H1 (cell line): ENCODE data around the gene SUSD5. TPM values are rescaled to one million over a fixed set of nuclear protein-coding genes. Genes with fewer than 3 reads are reported as not detected.

Experiments
- CTCF ChIA-PET: fragments of 300-600 bp; sonication (Branson Sonifier 250); formaldehyde crosslinking; loops from one replicate; lab custom pipeline; 2021; ENCODE audit not compliant: partially characterized antibody; lab: Charles Lee
- POLR2A ChIA-PET: fragments of 300-600 bp; sonication (Branson Sonifier 250); formaldehyde crosslinking; loops from one replicate; lab custom pipeline; 2021; ENCODE audit warnings: inconsistent platforms; ENCODE audit not compliant: partially characterized antibody; lab: Charles Lee
- DNase-seq, 2 experiments: peaks; one replicate each; pipeline versions ENCODE4 v3.0.0 to v3.0.0-alpha.2; 2010 to 2022; ENCODE audit warnings: low spot score in 2 of 2, low read depth in 1 of 2, mixed read lengths in 1 of 2
- FAIRE-seq: peaks from 2 replicates; lab custom pipeline; 2011; peaks lifted over from hg19 to GRCh38; lab: Jason Lieb, UNC
- H2AFZ ChIP-seq: 2 replicates; pipeline ENCODE4 v1.8.1; 2012; ENCODE audit warnings: low read length, inconsistent platforms
- H2AK5ac ChIP-seq: 2 replicates; pipeline ENCODE4 v1.6.1; 2013; ENCODE audit warnings: low read depth, low read length
- H2BK120ac ChIP-seq: replicated peaks from 2 replicates; pipeline ENCODE3; 2013; ENCODE audit warnings: low read depth, low read length, inconsistent platforms
- H2BK12ac ChIP-seq: 2 replicates; pipeline ENCODE4 v1.6.1; 2013; ENCODE audit warnings: low read depth, low read length
- H2BK15ac ChIP-seq: 2 replicates; pipeline ENCODE4 v1.6.1; 2013; ENCODE audit warnings: low read length
- H2BK20ac ChIP-seq: 2 replicates; pipeline ENCODE4 v1.6.1; 2013; ENCODE audit warnings: low read length
- H2BK5ac ChIP-seq: 2 replicates; pipeline ENCODE4 v1.6.1; 2013; ENCODE audit warnings: low read depth, low read length
- H3K14ac ChIP-seq: 2 replicates; pipeline ENCODE4 v1.6.1; 2013; ENCODE audit warnings: inconsistent platforms; ENCODE audit not compliant: insufficient read length
- H3K18ac ChIP-seq: 2 replicates; pipeline ENCODE4 v1.6.1; 2013; ENCODE audit warnings: low read length; ENCODE audit errors: extremely low read depth
- H3K23ac ChIP-seq: 2 replicates; pipeline ENCODE4 v1.6.1; 2013; ENCODE audit warnings: inconsistent platforms; ENCODE audit not compliant: insufficient read length
- H3K23me2 ChIP-seq: 2 replicates; pipeline ENCODE4 v1.6.1; 2013; ENCODE audit warnings: low read depth, low read length
- H3K27ac ChIP-seq: 2 replicates; pipeline ENCODE4 v1.6.1; 2011; ENCODE audit warnings: low read depth, low read length, inconsistent platforms
- H3K27me3 ChIP-seq, 4 experiments: replicated peaks in 1 of 4; 1 replicate in 1 of 4; 2 replicates in 3 of 4; pipeline versions ENCODE4 v1.6.1 to v1.8.1; 2011 to 2013; ENCODE audit warnings: low read length in 3 of 4, mild to moderate bottlenecking in 3 of 4, inconsistent platforms in 2 of 4, mixed read lengths in 2 of 4, moderate library complexity in 1 of 4; ENCODE audit not compliant: control insufficient read depth in 3 of 4, insufficient read depth in 3 of 4; ENCODE audit errors: extremely low read depth in 1 of 4
- H3K36me3 ChIP-seq, 4 experiments: 2 replicates each; pipeline versions ENCODE4 v1.6.1 to v1.8.1; 2011 to 2013; ENCODE audit warnings: mild to moderate bottlenecking in 4 of 4, low read length in 3 of 4, moderate library complexity in 2 of 4, control low read depth in 1 of 4, inconsistent platforms in 1 of 4; ENCODE audit not compliant: insufficient read depth in 4 of 4, control insufficient read depth in 2 of 4
- H3K4ac ChIP-seq: replicated peaks from 2 replicates; pipeline ENCODE3; 2013; ENCODE audit warnings: low read length, low read depth, mixed read lengths, inconsistent platforms; ENCODE audit not compliant: insufficient read length
- H3K4me1 ChIP-seq, 4 experiments: replicated peaks in 1 of 4; 1 replicate in 1 of 4; 2 replicates in 3 of 4; pipeline versions ENCODE4 v1.6.1 to v1.8.1; 2011 to 2013; ENCODE audit warnings: low read length in 3 of 4, inconsistent platforms in 2 of 4, mixed read lengths in 1 of 4; ENCODE audit not compliant: insufficient read depth in 4 of 4, control insufficient read depth in 3 of 4
- H3K4me2 ChIP-seq, 2 experiments: 2 replicates each; pipeline versions ENCODE4 v1.6.1 to v1.8.1; 2011 to 2013; ENCODE audit warnings: low read depth in 2 of 2, low read length in 2 of 2, control low read depth in 1 of 2, inconsistent platforms in 1 of 2, mild to moderate bottlenecking in 1 of 2; ENCODE audit not compliant: insufficient read depth in 1 of 2
- H3K4me3 ChIP-seq, 4 experiments: fragments of 200-600, 300-600 bp in 1 of 4; sonication (generic), shearing (Covaris generic), sonication (Bioruptor Twin) in 1 of 4; 2 replicates each; pipeline versions ENCODE4 v1.5.1 to v1.8.1; 2011 to 2016; ENCODE audit warnings: low read length in 4 of 4, low read depth in 3 of 4, control low read depth in 2 of 4, inconsistent platforms in 2 of 4, mild to moderate bottlenecking in 2 of 4, mixed read lengths in 1 of 4, moderate library complexity in 1 of 4; ENCODE audit not compliant: insufficient read depth in 2 of 4; ENCODE audit errors: extremely low read depth in 1 of 4
- H3K56ac ChIP-seq: replicated peaks from 2 replicates; pipeline ENCODE3; 2013; ENCODE audit warnings: low read depth, mild to moderate bottlenecking, mixed read lengths, low read length, inconsistent platforms; ENCODE audit not compliant: insufficient read length
- H3K79me1 ChIP-seq: 2 replicates; pipeline ENCODE4 v1.6.1; 2013; ENCODE audit warnings: low read depth, low read length, control low read depth
- H3K79me2 ChIP-seq, 2 experiments: 2 replicates each; pipeline versions ENCODE4 v1.6.1 to v1.8.1; 2012 to 2013; ENCODE audit warnings: low read length in 2 of 2, mild to moderate bottlenecking in 2 of 2, inconsistent platforms in 1 of 2; ENCODE audit not compliant: insufficient read depth in 2 of 2, control insufficient read depth in 1 of 2
- H3K9ac ChIP-seq, 4 experiments: replicated peaks in 1 of 4; 1 replicate in 1 of 4; 2 replicates in 3 of 4; pipeline versions ENCODE4 v1.6.1 to v1.8.1; 2011 to 2013; ENCODE audit warnings: low read depth in 3 of 4, low read length in 3 of 4, control low read depth in 2 of 4, mild to moderate bottlenecking in 2 of 4, moderate library complexity in 2 of 4, inconsistent platforms in 1 of 4; ENCODE audit errors: extremely low read depth in 1 of 4
- H3K9me3 ChIP-seq, 2 experiments: 2 replicates each; pipeline versions ENCODE4 v1.6.1 to v1.8.1; 2012 to 2013; ENCODE audit warnings: mild to moderate bottlenecking in 2 of 2, moderate library complexity in 2 of 2, control low read depth in 1 of 2, inconsistent platforms in 1 of 2, low read depth in 1 of 2, low read length in 1 of 2, mixed read lengths in 1 of 2; ENCODE audit not compliant: insufficient read depth in 2 of 2
- H4K20me1 ChIP-seq, 2 experiments: replicated peaks in 1 of 2; 2 replicates each; pipeline versions ENCODE3 to v1.8.1; 2011 to 2013; ENCODE audit warnings: inconsistent platforms in 2 of 2, low read length in 2 of 2, mild to moderate bottlenecking in 1 of 2; ENCODE audit not compliant: insufficient read depth in 2 of 2, control insufficient read depth in 1 of 2
- H4K5ac ChIP-seq: 2 replicates; pipeline ENCODE4 v1.6.1; 2013; ENCODE audit warnings: low read length, low read depth, mixed read lengths, inconsistent platforms; ENCODE audit not compliant: insufficient read length
- H4K8ac ChIP-seq: 2 replicates; pipeline ENCODE4 v1.8.0; 2013; ENCODE audit warnings: mild to moderate bottlenecking, moderate library complexity, low read length, inconsistent platforms; ENCODE audit not compliant: insufficient read depth; ENCODE audit errors: extremely low read depth
- H4K91ac ChIP-seq: replicated peaks from 2 replicates; pipeline ENCODE3; 2013; ENCODE audit warnings: low read length, mixed read lengths, inconsistent platforms; ENCODE audit not compliant: insufficient read length
- SAP30 ChIP-seq: fragments of 300-600 bp; sonication (generic); IDR thresholded peaks from 2 replicates; pipeline ENCODE4 v1.7.1; 2012; ENCODE audit warnings: low read length, moderate library complexity, mild to moderate bottlenecking, inconsistent platforms; ENCODE audit not compliant: insufficient read depth, insufficient replicate concordance
- SP2 ChIP-seq: IDR thresholded peaks from 2 replicates; pipeline ENCODE4 v1.6.1; 2012; ENCODE audit warnings: mild to moderate bottlenecking, low read length, inconsistent platforms
- WGBS, 2 experiments: shearing (Covaris generic) in 1 of 2; methylation state at CpG; one replicate each; pipeline versions ENCODE4 v1.1.6 to v1.1.7; 2013 to 2015; ENCODE audit warnings: low lambda C conversion rate in 2 of 2, mixed read lengths in 2 of 2, inconsistent platforms in 1 of 2, low coverage in 1 of 2, missing lambda C conversion rate in 1 of 2; ENCODE audit not compliant: insufficient replicate concordance in 2 of 2, insufficient coverage in 1 of 2, insufficient read length in 1 of 2; ENCODE audit errors: extremely low coverage in 1 of 2, missing lambda C conversion rate in 1 of 2; 5-methylcytosine and 5-hydroxymethylcytosine counted together
- polyA plus RNA-seq, 7 experiments: library from polyadenylated mRNA; depleted of rRNA in 3 of 7; stranded (reverse) in 5 of 7; unstranded in 2 of 7; fragments of >200 nt in 5 of 7; fragments of 200-250 nt in 2 of 7; gene quantifications; 1 replicate in 5 of 7; 2 replicates in 1 of 7; 4 replicates in 1 of 7; pipeline versions ENCODE4 v1.2.1 to v1.2.3, GENCODE V29; 2011 to 2013; ENCODE audit warnings: missing spikeins in 2 of 7, mixed read lengths in 2 of 7
- total RNA-seq: library from RNA; stranded (reverse); fragmentation: NEBNext Ultra II Directional; extraction: Animal tissue kit (Norgen Biotek cat#: 25700); gene quantifications from 2 replicates; pipeline ENCODE4 v1.2.1, GENCODE V29; 2021

SUSD5 gene
- total and polyA plus RNA-seq, 2 of the 8 experiments (the other 6 are each of a cell fraction or from before 2014, with no cell fraction given): 0.92 to 3.3 TPM

GRCh38 chr3:33240261-33240660, 21.7 kb upstream of the SUSD5 start:
- no peak overlapping the region for H4K91ac ChIP-seq
- no peak for FAIRE-seq
- H2BK15ac ChIP-seq: no peak overlapping the region
- H3K4me3 ChIP-seq: no peak overlapping the region
- no peak overlapping the region for H2BK20ac ChIP-seq
- WGBS, 2 experiments: 79% methylated on average over 1 of the region's 1 CpG; no CpG with 5 or more reads in 1 of the 2 experiments
- no peak for TF ChIP-seq SP2
- no peak for TF ChIP-seq SAP30
- H3K4me1 ChIP-seq: no peaks in the 10 kb centered on the region
- POLR2A ChIA-PET: no interaction called here
- no peaks in the 10 kb centered on the region for H3K23me2 ChIP-seq
- no peak overlapping the region for H4K5ac ChIP-seq
- H2BK120ac ChIP-seq: no peak overlapping the region
- H3K9me3 ChIP-seq: no peaks in the 10 kb centered on the region
- H3K79me1 ChIP-seq: no peaks in the 10 kb centered on the region
- no peak overlapping the region for H4K8ac ChIP-seq
- H2AK5ac ChIP-seq: no peak overlapping the region
- no peak for DNase-seq
- CTCF ChIA-PET: no interaction called here
- no peaks in the 10 kb centered on the region for H3K79me2 ChIP-seq
- no peak overlapping the region for H3K27ac ChIP-seq
- no peaks in the 10 kb centered on the region for H4K20me1 ChIP-seq
- H3K18ac ChIP-seq: no peak overlapping the region
- no peak overlapping the region for H3K9ac ChIP-seq
- H2BK12ac ChIP-seq: no peak overlapping the region
- no peak overlapping the region for H2AFZ ChIP-seq
- H3K4me2 ChIP-seq: no peak overlapping the region
- no peaks in the 10 kb centered on the region for H3K27me3 ChIP-seq
- no peaks in the 10 kb centered on the region; a peak in 1 of 8 replicates for H3K36me3 ChIP-seq
- no peak overlapping the region for H3K23ac ChIP-seq
- no peak overlapping the region for H2BK5ac ChIP-seq
- H3K56ac ChIP-seq: no peak overlapping the region
- no peak overlapping the region for H3K4ac ChIP-seq
- H3K14ac ChIP-seq: no peak overlapping the region
